Suprapubic skin (tissue), 4 donors: ENCODE data around the gene KCNIP4. TPM values are rescaled to one million over a fixed set of nuclear protein-coding genes. Genes with fewer than 3 reads are reported as not detected.

Experiments used
- DNase-seq, 2 donors: peaks; one replicate each; pipeline ENCODE4 v3.0.0-alpha.2; 2019; ENCODE audit warnings: low spot score in 2 of 2
- H3K27ac ChIP-seq: fragments of 200-600 bp; sonication (generic); one replicate; pipeline ENCODE4 v1.5.1; 2019
- H3K27me3 ChIP-seq: fragments of 200-600 bp; sonication (generic); one replicate; pipeline ENCODE4 v1.5.1; 2019
- H3K36me3 ChIP-seq: fragments of 200-600 bp; sonication (generic); one replicate; pipeline ENCODE4 v1.5.1; 2019
- H3K4me1 ChIP-seq: fragments of 200-600 bp; sonication (generic); one replicate; pipeline ENCODE4 v1.5.1; 2019
- H3K4me3 ChIP-seq: fragments of 200-600 bp; sonication (generic); one replicate; pipeline ENCODE4 v1.5.1; 2019; ENCODE audit warnings: mild to moderate bottlenecking
- H3K9me3 ChIP-seq: fragments of 200-600 bp; sonication (generic); one replicate; pipeline ENCODE4 v1.5.1; 2019
- CTCF ChIP-seq, 2 donors: fragments of 200-600 bp in 1 of 2; fragments of 450-650 bp in 1 of 2; sonication (generic) in 1 of 2; IDR thresholded peaks; one replicate each; pipeline ENCODE4 v1.5.1; 2016 to 2019; ENCODE audit warnings: antibody characterized with exemption in 2 of 2, mild to moderate bottlenecking in 1 of 2, moderate library complexity in 1 of 2
- EP300 ChIP-seq: sonication (generic); formaldehyde crosslinking; IDR thresholded peaks from one replicate; pipeline ENCODE4 v1.6.1; 2017; ENCODE audit warnings: antibody characterized with exemption
- POLR2A ChIP-seq, 2 donors: fragments of 450-650 bp; IDR thresholded peaks; one replicate each; pipeline ENCODE4 v1.6.1; 2017; ENCODE audit warnings: antibody characterized with exemption in 2 of 2, mild to moderate bottlenecking in 2 of 2, moderate library complexity in 2 of 2
- POLR2AphosphoS5 ChIP-seq, 3 donors: sonication (generic); formaldehyde crosslinking; IDR thresholded peaks; one replicate each; pipeline ENCODE4 v1.6.1; 2017; ENCODE audit warnings: antibody characterized with exemption in 3 of 3
- WGBS: methylation state at CpG from one replicate; pipeline ENCODE4 v1.1.5; 2018; 5-methylcytosine and 5-hydroxymethylcytosine counted together
- total RNA-seq, 4 donors: library from RNA; depleted of rRNA; stranded (reverse); fragments of >200 nt; gene quantifications; one replicate each; pipeline ENCODE4 v1.1.0, GENCODE V29; 2016

Gene KCNIP4
- total RNA-seq, 4 donors from 2014 or later = not detected

DNA sequence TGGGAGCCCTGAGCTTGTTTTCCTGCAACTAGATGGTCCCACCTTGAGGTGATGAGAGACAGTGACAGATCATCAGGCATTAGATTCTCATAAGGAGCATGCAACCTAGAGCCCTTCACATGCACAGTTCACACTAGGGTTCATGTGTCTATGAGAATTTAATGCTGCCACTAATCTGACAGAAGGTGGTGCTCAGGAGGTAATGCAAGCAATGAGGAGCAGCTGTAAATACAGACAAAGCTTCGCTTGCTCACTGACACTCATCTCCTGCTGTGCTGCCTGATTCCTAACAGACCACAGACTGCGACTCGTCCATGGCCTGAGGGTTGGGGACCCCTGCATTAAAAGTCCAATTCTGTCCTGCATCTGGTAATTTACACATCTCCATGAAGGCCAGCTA is 141.6 kb downstream of the KCNIP4 start:
- no peaks in the 10 kb centered on the region for H3K36me3 ChIP-seq
- H3K27ac ChIP-seq = no peak overlapping the region
- H3K4me3 ChIP-seq = no peak overlapping the region
- H3K4me1 ChIP-seq = no peaks in the 10 kb centered on the region
- H3K9me3 ChIP-seq = no peaks in the 10 kb centered on the region
- 100% methylated on average over 1 of the region's 3 CpGs for WGBS
- TF ChIP-seq POLR2A (IDR thresholded peaks at IDR 0.05) = no peak
- H3K27me3 ChIP-seq = no peaks in the 10 kb centered on the region
- DNase-seq = no peak

DNA sequence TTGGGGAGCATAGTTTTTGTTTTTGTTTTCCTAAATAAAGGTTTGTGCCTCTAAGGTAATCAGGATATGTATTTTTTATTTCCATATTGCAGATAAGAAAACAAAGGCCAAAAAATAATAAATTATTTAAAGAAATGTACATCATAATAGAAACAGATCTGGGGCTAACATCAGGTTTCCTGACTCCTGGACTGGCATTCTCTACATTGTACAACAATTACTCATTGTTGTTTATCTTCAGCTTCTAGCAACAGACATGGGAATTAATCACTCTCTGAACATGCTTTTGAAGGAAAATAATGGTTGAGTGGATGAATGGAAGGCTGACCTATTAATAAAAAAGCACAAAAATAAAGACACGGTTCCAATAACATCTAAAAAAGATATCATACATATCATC is 146.2 kb downstream of the KCNIP4 start:
- no peak overlapping the region for H3K27ac ChIP-seq
- TF ChIP-seq EP300 = no peak
- TF ChIP-seq CTCF (IDR thresholded peaks at IDR 0.05) = no peak
- no peak for TF ChIP-seq POLR2A (IDR thresholded peaks at IDR 0.05)
- TF ChIP-seq POLR2AphosphoS5 (IDR thresholded peaks at IDR 0.05) = no peak
- H3K4me3 ChIP-seq = no peak overlapping the region
- no peaks in the 10 kb centered on the region for H3K9me3 ChIP-seq
- no peaks in the 10 kb centered on the region for H3K27me3 ChIP-seq
- no peaks in the 10 kb centered on the region for H3K4me1 ChIP-seq
- DNase-seq = no peak
- no peaks in the 10 kb centered on the region for H3K36me3 ChIP-seq
- 67% methylated on average over 1 of the region's 1 CpG for WGBS

DNA sequence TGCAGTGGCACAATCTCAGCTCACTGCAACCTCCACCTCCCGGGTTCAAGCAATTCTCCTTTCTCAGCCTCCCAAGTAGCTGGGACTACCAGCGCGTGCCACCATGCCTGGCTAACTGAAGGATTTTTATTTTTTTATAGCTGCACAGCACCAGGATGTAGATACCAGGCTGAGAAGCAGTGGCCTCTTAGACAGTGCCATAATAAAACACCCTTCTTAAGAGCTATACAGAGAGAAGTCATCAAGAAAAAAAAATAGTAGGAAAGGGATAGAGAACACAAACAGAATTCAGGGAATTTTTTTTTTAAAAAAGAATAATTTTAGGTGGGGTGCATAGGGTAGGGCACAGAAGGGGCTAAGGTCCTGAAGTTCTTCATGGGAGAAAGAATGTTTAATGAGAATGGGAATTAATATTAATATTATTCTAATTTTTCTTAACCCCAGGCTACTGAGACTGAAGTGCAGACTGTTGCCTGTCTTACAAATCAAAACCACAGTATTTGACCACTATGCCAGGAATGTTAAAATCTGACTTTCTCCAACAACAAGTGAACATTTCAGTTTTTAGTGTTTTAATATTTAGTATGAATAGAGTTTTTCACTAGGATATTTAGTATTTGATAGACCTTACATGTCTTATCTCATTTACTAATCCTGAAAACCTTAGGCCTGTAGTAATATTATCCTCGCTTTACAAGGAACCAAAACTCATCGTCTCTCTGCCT is 146.7 kb downstream of the KCNIP4 start:
- H3K4me1 ChIP-seq = no peaks in the 10 kb centered on the region
- H3K36me3 ChIP-seq = no peaks in the 10 kb centered on the region
- no peak for DNase-seq
- no peaks in the 10 kb centered on the region for H3K27me3 ChIP-seq
- TF ChIP-seq POLR2AphosphoS5 (IDR thresholded peaks at IDR 0.05) = no peak
- no peak for TF ChIP-seq POLR2A (IDR thresholded peaks at IDR 0.05)
- TF ChIP-seq CTCF (IDR thresholded peaks at IDR 0.05) = no peak
- no peak for TF ChIP-seq EP300
- no peak overlapping the region for H3K4me3 ChIP-seq
- no peaks in the 10 kb centered on the region for H3K9me3 ChIP-seq
- no peak overlapping the region for H3K27ac ChIP-seq
- 91% methylated on average over 5 of the region's 5 CpGs for WGBS

DNA sequence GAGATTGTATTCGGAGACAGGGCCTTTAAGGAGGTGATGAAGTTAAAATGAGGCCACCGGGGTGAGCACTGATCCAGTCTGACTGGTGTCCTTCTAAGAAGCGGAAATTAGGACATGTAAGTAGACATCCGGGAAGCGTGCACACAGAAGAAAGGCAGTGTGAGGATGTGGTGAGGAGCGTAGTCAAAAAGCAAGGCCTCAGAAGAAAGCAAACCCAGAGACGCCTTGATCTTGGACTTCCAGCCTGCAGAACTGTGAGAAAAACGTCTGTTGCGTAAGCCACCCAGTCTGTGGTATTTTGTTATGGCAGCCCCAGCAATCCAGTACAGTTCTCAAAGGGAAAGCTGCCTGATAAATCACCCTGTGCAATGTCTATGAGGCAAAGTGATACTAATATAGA is 153.5 kb downstream of the KCNIP4 start:
- Histone ChIP-seq H3K27me3 (no peaks in the 10 kb centered on the region), H3K4me1 (no peaks in the 10 kb centered on the region), H3K4me3 (no peak overlapping the region), H3K36me3 (no peaks in the 10 kb centered on the region), H3K9me3 (no peaks in the 10 kb centered on the region), H3K27ac (no peak overlapping the region)
- TF ChIP-seq EP300 (no peak), CTCF (IDR thresholded peaks at IDR 0.05) (no peak), POLR2A (IDR thresholded peaks at IDR 0.05) (no peak), POLR2AphosphoS5 (IDR thresholded peaks at IDR 0.05) (no peak)
- 83% methylated on average over 9 of the region's 9 CpGs for WGBS
- DNase-seq = no peak

DNA sequence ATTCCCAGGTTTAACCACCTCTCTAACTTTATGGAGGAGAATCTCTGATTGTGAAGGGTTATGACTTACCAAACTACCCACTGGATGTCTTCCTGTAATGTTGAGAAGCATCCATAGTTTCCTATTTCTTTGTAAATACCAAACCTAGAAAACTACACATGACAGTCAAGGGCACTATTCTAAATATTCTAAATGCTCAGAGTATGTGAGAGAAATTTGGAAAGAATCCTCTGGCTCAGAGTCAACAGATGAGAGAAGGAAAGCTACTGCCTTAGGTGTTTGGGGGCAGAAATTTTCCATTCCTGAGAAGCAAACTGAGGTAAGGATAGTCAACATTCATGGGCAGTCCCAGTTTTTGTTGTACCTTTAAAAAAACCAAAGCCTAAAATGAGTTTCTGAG is 155.8 kb downstream of the KCNIP4 start:
- no peak overlapping the region for H3K4me3 ChIP-seq
- H3K27ac ChIP-seq = no peak overlapping the region
- no peaks in the 10 kb centered on the region for H3K9me3 ChIP-seq
- H3K27me3 ChIP-seq = no peaks in the 10 kb centered on the region
- DNase-seq = no peak
- TF ChIP-seq POLR2AphosphoS5 (IDR thresholded peaks at IDR 0.05) = no peak
- TF ChIP-seq EP300 = no peak
- no peak for TF ChIP-seq POLR2A (IDR thresholded peaks at IDR 0.05)
- no peak for TF ChIP-seq CTCF (IDR thresholded peaks at IDR 0.05)
- no peaks in the 10 kb centered on the region for H3K4me1 ChIP-seq
- no peaks in the 10 kb centered on the region for H3K36me3 ChIP-seq
